AG10803 (cell line): ENCODE results near the gene PKN3.

Source experiments
- DNase-seq: peaks from one replicate; pipeline ENCODE4 v3.0.0; 2010; ENCODE audit warnings: low read depth
- H3K4me3 ChIP-seq: 2 replicates; pipeline ENCODE4 v1.5.1; 2011; ENCODE audit warnings: mild to moderate bottlenecking, low read length, control low read depth
- CTCF ChIP-seq: conservative IDR thresholded peaks from 2 replicates; pipeline ENCODE4 v1.5.1; 2011; ENCODE audit warnings: mild to moderate bottlenecking, low read length, control low read depth, inconsistent platforms

Gene PKN3

GRCh38 chr9:128743421-128743820 is 41.1 kb downstream of the PKN3 start:
- no peak for TF ChIP-seq CTCF
- no peak for DNase-seq
- no peak overlapping the region for H3K4me3 ChIP-seq

- TF ChIP-seq CTCF = no peak
Observed at GRCh38 chr9:128747241-128747640, 44.9 kb downstream of the PKN3 start.

GRCh38 chr9:128750926-128751595 is 48.8 kb downstream of the PKN3 start:
- no peak for DNase-seq
- H3K4me3 ChIP-seq = no peak overlapping the region
- TF ChIP-seq CTCF = no peak

More at GRCh38 chr9:128747241-128747640, 44.9 kb downstream of the PKN3 start:
- H3K4me3 ChIP-seq = no peak overlapping the region
- DNase-seq = no peak

GRCh38 chr9:128753627-128754026 is 51.3 kb downstream of the PKN3 start:
- no peak for TF ChIP-seq CTCF
- no peak for DNase-seq
- H3K4me3 ChIP-seq = no peak overlapping the region

- no peak for DNase-seq
- TF ChIP-seq CTCF = no peak
Observed at GRCh38 chr9:128757602-128758001, 55.3 kb downstream of the PKN3 start.

GRCh38 chr9:128762671-128763449 is 60.6 kb downstream of the PKN3 start:
- DNase-seq = no peak
- TF ChIP-seq CTCF = no peak
- H3K4me3 ChIP-seq = no peak overlapping the region

More at GRCh38 chr9:128757602-128758001, 55.3 kb downstream of the PKN3 start:
- no peak overlapping the region for H3K4me3 ChIP-seq

- DNase-seq = no peak
- H3K4me3 ChIP-seq = no peak overlapping the region
- TF ChIP-seq CTCF = no peak
Observed at GRCh38 chr9:128764361-128764760, 62.1 kb downstream of the PKN3 start.
